ENCODE data around the gene UVRAG. TPM values are rescaled to one million over a fixed set of nuclear protein-coding genes. Genes with fewer than 3 reads are reported as not detected.

Gene UVRAG
- total and polyA plus RNA-seq, 5 donors from 2014 or later, result 13.7 to 37.2 (median 16.6) TPM

- no peak overlapping the region for H3K27ac ChIP-seq (ENCODE audit: insufficient read depth, low read length, poor library complexity, severe bottlenecking)
- H3K4me3 ChIP-seq (ENCODE audit: low read depth, low read length), result no peak overlapping the region
- ATAC-seq (ENCODE audit: low read depth in 2 of 2), result no peak
- H3K27me3 ChIP-seq (ENCODE audit: control insufficient read depth, insufficient read depth, low read length), result no peaks in the 10 kb centered on the region
- Mint-ChIP-seq H3K27ac (peak overlapping the region in 1 of 3 donors; percentile 32), H3K9me3 (no peaks in the 10 kb centered on the region), H3K36me3 (no peaks in the 10 kb centered on the region), H3K4me3 (no peak overlapping the region), H3K4me1 (peaks cover 0 to 15% (median 7%) of the 10 kb centered on the region in 4 donors), H3K27me3 (no peaks in the 10 kb centered on the region)
- peaks cover 7% of the 10 kb centered on the region for H3K4me1 ChIP-seq (ENCODE audit: control insufficient read depth, insufficient read depth, low read length, poor library complexity, severe bottlenecking)
- DNase-seq, result peak in 1 of 3 donors; percentile 36
- H3K36me3 ChIP-seq (ENCODE audit: control insufficient read depth, insufficient read depth, low read length), result no peaks in the 10 kb centered on the region
- H3K9me3 ChIP-seq (ENCODE audit: control insufficient read depth in 2 of 2, low read length in 2 of 2), result no peaks in the 10 kb centered on the region
Measured at GRCh38 chr11:75779960-75780359, 35.0 kb upstream of the UVRAG start.

- Histone ChIP-seq H3K27ac (ENCODE audit: insufficient read depth, low read length, poor library complexity, severe bottlenecking) (no peak overlapping the region), H3K9me3 (ENCODE audit: control insufficient read depth in 2 of 2, low read length in 2 of 2) (no peaks in the 10 kb centered on the region), H3K36me3 (ENCODE audit: control insufficient read depth, insufficient read depth, low read length) (no peaks in the 10 kb centered on the region), H3K4me3 (ENCODE audit: low read depth, low read length) (no peak overlapping the region), H3K4me1 (ENCODE audit: control insufficient read depth, insufficient read depth, low read length, poor library complexity, severe bottlenecking) (peaks cover 7% of the 10 kb centered on the region), H3K27me3 (ENCODE audit: control insufficient read depth, insufficient read depth, low read length) (no peaks in the 10 kb centered on the region)
- DNase-seq (no peak), ATAC-seq (ENCODE audit: low read depth in 2 of 2) (no peak)
- H3K4me3 Mint-ChIP-seq, result no peak overlapping the region
- H3K4me1 Mint-ChIP-seq, result peaks cover 0 to 15% (median 7%) of the 10 kb centered on the region in 4 donors
- H3K9me3 Mint-ChIP-seq, result no peaks in the 10 kb centered on the region
- H3K36me3 Mint-ChIP-seq, result no peaks in the 10 kb centered on the region
- peak overlapping the region in 1 of 3 donors; percentile 55 for H3K27ac Mint-ChIP-seq
- no peaks in the 10 kb centered on the region for H3K27me3 Mint-ChIP-seq
Measured at GRCh38 chr11:75780888-75781287, 34.1 kb upstream of the UVRAG start.

GRCh38 chr11:75781296-75781695 is 33.7 kb upstream of the UVRAG start:
- no peak overlapping the region for H3K4me3 Mint-ChIP-seq

GRCh38 chr11:75781831-75782230 is 33.2 kb upstream of the UVRAG start:
- H3K9me3 Mint-ChIP-seq, result no peaks in the 10 kb centered on the region
- Histone ChIP-seq H3K9me3 (ENCODE audit: control insufficient read depth in 2 of 2, low read length in 2 of 2) (no peaks in the 10 kb centered on the region), H3K27ac (ENCODE audit: insufficient read depth, low read length, poor library complexity, severe bottlenecking) (no peak overlapping the region), H3K4me1 (ENCODE audit: control insufficient read depth, insufficient read depth, low read length, poor library complexity, severe bottlenecking) (peaks cover 7% of the 10 kb centered on the region), H3K36me3 (ENCODE audit: control insufficient read depth, insufficient read depth, low read length) (no peaks in the 10 kb centered on the region), H3K4me3 (ENCODE audit: low read depth, low read length) (no peak overlapping the region), H3K27me3 (ENCODE audit: control insufficient read depth, insufficient read depth, low read length) (no peaks in the 10 kb centered on the region)
- H3K4me3 Mint-ChIP-seq, result no peak overlapping the region
- peaks cover 0 to 15% (median 6%) of the 10 kb centered on the region in 4 donors for H3K4me1 Mint-ChIP-seq
- DNase-seq (no peak), ATAC-seq (ENCODE audit: low read depth in 2 of 2) (no peak)
- no peaks in the 10 kb centered on the region for H3K36me3 Mint-ChIP-seq
- H3K27ac Mint-ChIP-seq, result no peak overlapping the region
- no peaks in the 10 kb centered on the region for H3K27me3 Mint-ChIP-seq

More at GRCh38 chr11:75781296-75781695, 33.7 kb upstream of the UVRAG start:
- H3K36me3 ChIP-seq (ENCODE audit: control insufficient read depth, insufficient read depth, low read length), result no peaks in the 10 kb centered on the region
- DNase-seq (no peak), ATAC-seq (ENCODE audit: low read depth in 2 of 2) (no peak)
- peak overlapping the region in 1 of 3 donors; percentile 55 for H3K27ac Mint-ChIP-seq
- no peaks in the 10 kb centered on the region for H3K9me3 Mint-ChIP-seq
- H3K27ac ChIP-seq (ENCODE audit: insufficient read depth, low read length, poor library complexity, severe bottlenecking), result no peak overlapping the region
- no peaks in the 10 kb centered on the region for H3K36me3 Mint-ChIP-seq
- peaks cover 0 to 15% (median 7%) of the 10 kb centered on the region in 4 donors for H3K4me1 Mint-ChIP-seq
- peaks cover 7% of the 10 kb centered on the region for H3K4me1 ChIP-seq (ENCODE audit: control insufficient read depth, insufficient read depth, low read length, poor library complexity, severe bottlenecking)
- H3K9me3 ChIP-seq (ENCODE audit: control insufficient read depth in 2 of 2, low read length in 2 of 2), result no peaks in the 10 kb centered on the region
- no peaks in the 10 kb centered on the region for H3K27me3 ChIP-seq (ENCODE audit: control insufficient read depth, insufficient read depth, low read length)
- H3K27me3 Mint-ChIP-seq, result no peaks in the 10 kb centered on the region
- H3K4me3 ChIP-seq (ENCODE audit: low read depth, low read length), result no peak overlapping the region

GRCh38 chr11:75782540-75783263 is 32.3 kb upstream of the UVRAG start:
- peak overlapping the region in 1 of 3 donors; percentile 69 for H3K27ac Mint-ChIP-seq
- H3K9me3 Mint-ChIP-seq, result no peaks in the 10 kb centered on the region
- no peaks in the 10 kb centered on the region for H3K36me3 Mint-ChIP-seq

GRCh38 chr11:75783416-75784084 is 31.5 kb upstream of the UVRAG start:
- H3K27ac ChIP-seq (ENCODE audit: insufficient read depth, low read length, poor library complexity, severe bottlenecking), result no peak overlapping the region
- no peak for ATAC-seq (ENCODE audit: low read depth in 2 of 2)

More at GRCh38 chr11:75782540-75783263, 32.3 kb upstream of the UVRAG start:
- Histone ChIP-seq H3K4me3 (ENCODE audit: low read depth, low read length) (no peak overlapping the region), H3K27me3 (ENCODE audit: control insufficient read depth, insufficient read depth, low read length) (no peaks in the 10 kb centered on the region), H3K9me3 (ENCODE audit: control insufficient read depth in 2 of 2, low read length in 2 of 2) (no peaks in the 10 kb centered on the region), H3K27ac (ENCODE audit: insufficient read depth, low read length, poor library complexity, severe bottlenecking) (no peak overlapping the region), H3K4me1 (ENCODE audit: control insufficient read depth, insufficient read depth, low read length, poor library complexity, severe bottlenecking) (peaks cover under 1% of the 10 kb centered on the region), H3K36me3 (ENCODE audit: control insufficient read depth, insufficient read depth, low read length) (no peaks in the 10 kb centered on the region)
- H3K27me3 Mint-ChIP-seq, result no peaks in the 10 kb centered on the region
- no peak for ATAC-seq (ENCODE audit: low read depth in 2 of 2)
- peaks cover 0 to 6% (median under 1%) of the 10 kb centered on the region in 4 donors for H3K4me1 Mint-ChIP-seq
- DNase-seq, result no peak
- no peak overlapping the region for H3K4me3 Mint-ChIP-seq

GRCh38 chr11:75784085-75784478 is 30.9 kb upstream of the UVRAG start:
- Histone ChIP-seq H3K27me3 (ENCODE audit: control insufficient read depth, insufficient read depth, low read length) (no peaks in the 10 kb centered on the region), H3K9me3 (ENCODE audit: control insufficient read depth in 2 of 2, low read length in 2 of 2) (no peaks in the 10 kb centered on the region), H3K27ac (ENCODE audit: insufficient read depth, low read length, poor library complexity, severe bottlenecking) (no peak overlapping the region), H3K4me3 (ENCODE audit: low read depth, low read length) (no peak overlapping the region), H3K4me1 (ENCODE audit: control insufficient read depth, insufficient read depth, low read length, poor library complexity, severe bottlenecking) (no peaks in the 10 kb centered on the region), H3K36me3 (ENCODE audit: control insufficient read depth, insufficient read depth, low read length) (no peaks in the 10 kb centered on the region)
- no peak for DNase-seq
- Mint-ChIP-seq H3K36me3 (no peaks in the 10 kb centered on the region), H3K4me3 (no peak overlapping the region), H3K27ac (no peak overlapping the region), H3K27me3 (no peaks in the 10 kb centered on the region), H3K9me3 (no peaks in the 10 kb centered on the region), H3K4me1 (no peaks in the 10 kb centered on the region)
- ATAC-seq (ENCODE audit: low read depth in 2 of 2), result no peak

More at GRCh38 chr11:75783416-75784084, 31.5 kb upstream of the UVRAG start:
- Histone ChIP-seq H3K4me3 (ENCODE audit: low read depth, low read length) (no peak overlapping the region), H3K4me1 (ENCODE audit: control insufficient read depth, insufficient read depth, low read length, poor library complexity, severe bottlenecking) (no peaks in the 10 kb centered on the region), H3K9me3 (ENCODE audit: control insufficient read depth in 2 of 2, low read length in 2 of 2) (no peaks in the 10 kb centered on the region), H3K27me3 (ENCODE audit: control insufficient read depth, insufficient read depth, low read length) (no peaks in the 10 kb centered on the region), H3K36me3 (ENCODE audit: control insufficient read depth, insufficient read depth, low read length) (no peaks in the 10 kb centered on the region)
- Mint-ChIP-seq H3K27ac (peak overlapping the region in 1 of 3 donors; percentile 56), H3K9me3 (no peaks in the 10 kb centered on the region), H3K4me3 (no peak overlapping the region), H3K27me3 (no peaks in the 10 kb centered on the region), H3K36me3 (no peaks in the 10 kb centered on the region), H3K4me1 (no peaks in the 10 kb centered on the region)
- DNase-seq, result no peak

All from CD4-positive, CD25-positive, alpha-beta regulatory T cell (primary cell).